Esophagus muscularis mucosa (tissue), 4 donors: Measurements from ENCODE around the gene SLC16A6. TPM values are rescaled to one million over a fixed set of nuclear protein-coding genes. Genes with fewer than 3 reads are reported as not detected.
"Not testable (repeated sequence)": the region's sequence is repeated elsewhere in the genome, so short reads cannot be mapped to it uniquely, and the experiment has no call there.

Experiments
- DNase-seq: peaks from one replicate; pipeline ENCODE4 v3.0.0-alpha.2; 2017; ENCODE audit errors: extremely low spot score
- H3K27ac ChIP-seq, 4 donors: fragments of 200-600 bp; sonication (generic); replicated peaks in 1 of 4; 1 replicate in 3 of 4; 2 replicates in 1 of 4; pipeline ENCODE4 v1.5.1; 2016 to 2019; ENCODE audit warnings: mild to moderate bottlenecking in 1 of 4
- H3K27me3 ChIP-seq, 4 donors: fragments of 200-600 bp; sonication (generic); one replicate each; pipeline versions ENCODE4 v1.5.1 to v1.6.0; 2016 to 2019
- H3K36me3 ChIP-seq, 4 donors: fragments of 200-600 bp; sonication (generic); one replicate each; pipeline ENCODE4 v1.5.1; 2016 to 2019
- H3K4me1 ChIP-seq, 4 donors: fragments of 200-600 bp; sonication (generic); one replicate each; pipeline ENCODE4 v1.5.1; 2016 to 2019
- H3K4me3 ChIP-seq, 4 donors: fragments of 200-600 bp; sonication (generic); 1 replicate in 2 of 4; 2 replicates in 2 of 4; pipeline ENCODE4 v1.5.1; 2016 to 2019; ENCODE audit warnings: mild to moderate bottlenecking in 4 of 4, moderate library complexity in 1 of 4
- H3K9me3 ChIP-seq, 4 donors: fragments of 200-600 bp; sonication (generic); 1 replicate in 3 of 4; 2 replicates in 1 of 4; pipeline ENCODE4 v1.5.1; 2016 to 2019
- EP300 ChIP-seq: sonication (generic); formaldehyde crosslinking; IDR thresholded peaks from one replicate; pipeline ENCODE4 v1.6.1; 2017; ENCODE audit warnings: antibody characterized with exemption
- POLR2A ChIP-seq: fragments of 450-650 bp; IDR thresholded peaks from one replicate; pipeline ENCODE4 v1.6.1; 2017; ENCODE audit warnings: antibody characterized with exemption, moderate library complexity, mild to moderate bottlenecking, low read depth
- POLR2AphosphoS5 ChIP-seq, 2 donors: sonication (generic); formaldehyde crosslinking; IDR thresholded peaks; one replicate each; pipeline ENCODE4 v1.6.1; 2017; ENCODE audit warnings: antibody characterized with exemption in 2 of 2
- WGBS: methylation state at CpG from one replicate; pipeline ENCODE4 v1.1.5; 2018; 5-methylcytosine and 5-hydroxymethylcytosine counted together
- intact Hi-C: fragments of 100-400 bp; cut with DNase I; formaldehyde crosslinking; loops from one replicate; pipeline ENCODE4 v1.15.1; 2023
- total RNA-seq, 4 donors: library from RNA; depleted of rRNA; stranded (reverse); fragments of >200 nt; gene quantifications; one replicate each; pipeline versions ENCODE4 v1.1.0 to v1.2.1, GENCODE V29; 2016
- TF ChIP-seq, protein P1 (sequence below), 3 experiments: fragments of 200-600 bp in 2 of 3; fragments of 450-650 bp in 1 of 3; sonication (generic) in 2 of 3; IDR thresholded peaks; one replicate each; pipeline ENCODE4 v1.5.1; 2017 to 2019; ENCODE audit warnings: antibody characterized with exemption in 3 of 3, mild to moderate bottlenecking in 2 of 3, moderate library complexity in 1 of 3

Gene SLC16A6
- total RNA-seq, 4 donors from 2014 or later, result 0.33 to 0.42 (median 0.34) TPM; not detected in 1

DNA sequence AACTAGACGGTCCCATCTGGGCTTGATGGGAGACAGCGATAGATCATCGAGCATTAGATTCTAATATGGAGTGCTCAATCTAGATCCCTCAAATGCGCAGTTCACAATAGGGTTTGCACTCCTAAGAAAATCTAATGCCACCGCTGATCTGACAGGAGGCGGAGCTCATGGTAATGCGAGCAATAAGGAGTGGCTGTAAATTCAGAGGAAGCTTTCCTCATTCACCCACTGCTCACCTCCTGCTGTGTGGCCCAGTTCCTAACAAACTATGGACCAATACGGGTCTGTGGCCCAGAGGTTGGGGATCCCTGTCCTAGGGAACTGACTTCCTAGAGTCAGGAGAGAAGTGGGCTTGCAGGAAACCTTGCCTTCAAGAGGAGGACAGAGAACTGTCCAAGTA lies 68.3 kb downstream of the SLC16A6 start:
- WGBS, result 96% methylated on average over 8 of the region's 8 CpGs
- H3K27ac ChIP-seq, result no peak overlapping the region

DNA sequence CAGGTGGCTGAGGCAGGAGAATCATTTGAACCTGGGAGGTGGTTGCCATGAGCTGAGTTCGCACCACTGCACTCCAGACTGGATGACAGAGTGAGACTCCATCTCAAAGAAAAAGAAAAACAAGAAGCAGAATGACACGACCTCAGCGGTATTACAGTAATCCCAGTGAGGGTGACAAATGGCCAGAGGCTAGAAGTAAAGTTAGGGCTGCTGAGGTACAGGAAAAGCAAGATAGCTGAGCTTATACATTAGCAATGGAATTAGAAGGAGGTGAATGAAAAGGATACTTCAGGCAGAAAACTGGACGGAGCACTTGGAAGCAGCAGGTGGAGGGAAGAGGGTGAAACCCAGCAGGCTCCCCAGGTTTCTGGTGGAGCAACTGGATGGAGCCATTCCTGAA lies 69.1 kb downstream of the SLC16A6 start:
- Histone ChIP-seq H3K9me3 (no peaks in the 10 kb centered on the region), H3K36me3 (peaks cover 0 to 6% (median 0%) of the 10 kb centered on the region in 4 donors), H3K27me3 (no peaks in the 10 kb centered on the region), H3K4me1 (no peaks in the 10 kb centered on the region), H3K27ac (no peak overlapping the region), H3K4me3 (no peak overlapping the region)
- WGBS, result 87% methylated on average over 4 of the region's 4 CpGs
- intact Hi-C loops, result no loop called here
- TF ChIP-seq, protein P1, sequence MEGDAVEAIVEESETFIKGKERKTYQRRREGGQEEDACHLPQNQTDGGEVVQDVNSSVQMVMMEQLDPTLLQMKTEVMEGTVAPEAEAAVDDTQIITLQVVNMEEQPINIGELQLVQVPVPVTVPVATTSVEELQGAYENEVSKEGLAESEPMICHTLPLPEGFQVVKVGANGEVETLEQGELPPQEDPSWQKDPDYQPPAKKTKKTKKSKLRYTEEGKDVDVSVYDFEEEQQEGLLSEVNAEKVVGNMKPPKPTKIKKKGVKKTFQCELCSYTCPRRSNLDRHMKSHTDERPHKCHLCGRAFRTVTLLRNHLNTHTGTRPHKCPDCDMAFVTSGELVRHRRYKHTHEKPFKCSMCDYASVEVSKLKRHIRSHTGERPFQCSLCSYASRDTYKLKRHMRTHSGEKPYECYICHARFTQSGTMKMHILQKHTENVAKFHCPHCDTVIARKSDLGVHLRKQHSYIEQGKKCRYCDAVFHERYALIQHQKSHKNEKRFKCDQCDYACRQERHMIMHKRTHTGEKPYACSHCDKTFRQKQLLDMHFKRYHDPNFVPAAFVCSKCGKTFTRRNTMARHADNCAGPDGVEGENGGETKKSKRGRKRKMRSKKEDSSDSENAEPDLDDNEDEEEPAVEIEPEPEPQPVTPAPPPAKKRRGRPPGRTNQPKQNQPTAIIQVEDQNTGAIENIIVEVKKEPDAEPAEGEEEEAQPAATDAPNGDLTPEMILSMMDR (IDR thresholded peaks at IDR 0.05), result no peak
- TF ChIP-seq EP300 (no peak), POLR2A (no peak), POLR2AphosphoS5 (IDR thresholded peaks at IDR 0.05) (no peak)
- no peak for DNase-seq

More for the DNA sequence above, 68.3 kb downstream of the SLC16A6 start:
- H3K9me3 ChIP-seq, result no peaks in the 10 kb centered on the region
- no peak for DNase-seq
- no peak overlapping the region for H3K4me3 ChIP-seq
- no peak for TF ChIP-seq POLR2AphosphoS5 (IDR thresholded peaks at IDR 0.05)
- TF ChIP-seq, protein P1 (IDR thresholded peaks at IDR 0.05), result no peak
- TF ChIP-seq POLR2A, result no peak
- no peak for TF ChIP-seq EP300
- no peaks in the 10 kb centered on the region for H3K4me1 ChIP-seq
- intact Hi-C loops, result no loop called here
- no peaks in the 10 kb centered on the region for H3K27me3 ChIP-seq
- H3K36me3 ChIP-seq, result peaks cover 0 to 6% (median 0%) of the 10 kb centered on the region in 4 donors

DNA sequence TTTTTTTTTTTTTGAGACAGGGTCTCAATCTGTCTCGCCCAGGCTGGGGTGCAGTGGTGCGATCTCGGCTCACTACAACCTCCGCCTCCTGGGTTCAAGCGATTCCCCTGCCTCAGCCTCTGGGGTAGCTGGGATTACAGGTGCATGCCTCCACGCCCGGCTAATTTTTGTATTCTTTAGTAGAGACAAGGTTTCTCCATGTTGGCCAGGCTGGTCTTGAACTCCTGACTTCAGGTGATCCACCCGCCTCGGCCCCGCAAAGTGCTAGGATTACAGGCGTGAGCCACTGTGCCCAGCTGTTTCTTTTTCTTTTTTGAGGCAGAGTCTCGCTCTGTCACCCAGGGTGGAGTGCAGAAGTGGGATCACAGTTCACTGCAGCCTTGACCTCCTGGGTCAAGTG lies 70.1 kb downstream of the SLC16A6 start:
- H3K27me3 ChIP-seq, H3K4me1 ChIP-seq, H3K9me3 ChIP-seq, H3K36me3 ChIP-seq, H3K27ac ChIP-seq, H3K4me3 ChIP-seq, DNase-seq, intact Hi-C loops: not testable (repeated sequence)
- WGBS, result 96% methylated on average over 12 of the region's 12 CpGs

DNA sequence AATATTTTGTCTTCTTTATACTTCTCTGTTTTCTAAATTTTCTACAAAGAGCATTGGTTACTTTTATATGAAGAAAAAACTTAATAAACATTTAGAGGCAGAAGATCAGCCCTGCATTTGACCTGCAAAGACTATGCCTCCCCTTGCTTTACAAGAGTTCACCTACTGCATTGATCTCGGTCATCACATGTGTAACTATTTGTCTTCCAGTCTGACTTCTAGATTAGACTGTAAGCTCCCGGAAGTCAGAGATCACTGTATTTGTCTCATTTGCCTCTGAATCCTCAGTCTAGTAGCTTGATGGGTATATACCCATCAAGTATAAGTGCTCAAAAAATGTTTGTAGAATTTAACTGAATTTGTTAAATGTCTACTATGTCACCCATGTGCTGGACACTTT lies 70.7 kb downstream of the SLC16A6 start:
- WGBS, result 93% methylated on average over 2 of the region's 2 CpGs
- H3K36me3 ChIP-seq, H3K27ac ChIP-seq, H3K4me1 ChIP-seq, DNase-seq, H3K9me3 ChIP-seq, intact Hi-C loops, H3K4me3 ChIP-seq, H3K27me3 ChIP-seq: not testable (repeated sequence)

DNA sequence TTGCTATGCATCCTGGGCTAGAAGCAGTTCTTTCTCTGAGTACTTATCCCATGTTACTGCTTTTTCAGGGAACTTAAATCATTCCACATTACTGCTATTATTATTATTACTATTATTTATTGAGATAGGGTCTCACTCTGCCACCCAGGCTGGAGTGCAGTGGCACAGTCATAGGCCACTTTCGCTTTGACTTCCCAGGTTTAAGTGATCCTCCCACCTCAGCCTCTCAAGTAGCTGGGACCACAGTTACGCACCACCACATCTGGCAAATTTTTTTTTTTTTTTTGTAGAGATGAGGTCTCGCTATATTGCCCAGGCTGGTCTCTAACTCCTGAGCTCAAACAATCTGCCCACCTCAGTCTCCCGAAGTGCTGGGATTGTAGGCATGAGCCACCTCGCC lies 71.5 kb downstream of the SLC16A6 start:
- 95% methylated on average over 5 of the region's 5 CpGs for WGBS
- H3K27ac ChIP-seq, intact Hi-C loops, H3K9me3 ChIP-seq, H3K4me3 ChIP-seq, H3K27me3 ChIP-seq, H3K4me1 ChIP-seq, DNase-seq, H3K36me3 ChIP-seq: not testable (repeated sequence)

Other genes starting within 250 kb of the SLC16A6 start
- 10 to 100 TPM; 38.2 to 69.9 (median 60.1) TPM for gene AMZ2, start 43.1 kb downstream of the SLC16A6 start, total RNA-seq
- gene ARSG, start 368 bp upstream of the SLC16A6 start, total RNA-seq, result 1 to 10 TPM; 1.7 to 4.9 (median 2.8) TPM
- 10 to 100 TPM; 27.0 to 59.4 (median 43.5) TPM for gene WIPI1, start 166.4 kb upstream of the SLC16A6 start, total RNA-seq
- 100 to 1,000 TPM; 179 to 311 (median 219) TPM for gene PRKAR1A, start 221.3 kb upstream of the SLC16A6 start, total RNA-seq